HCT116 (cell line): Measurements from ENCODE around the gene SLC38A6. TPM values are rescaled to one million over a fixed set of nuclear protein-coding genes. Genes with fewer than 3 reads are reported as not detected.

Experiments used
- ATAC-seq: fragments of 200-7000 bp; cut with Tn5 transposase; 2 replicates; pipeline ENCODE4 v1.9.1; 2020; ENCODE audit warnings: mild to moderate bottlenecking, moderate library complexity
- BruUV-seq: library from RNA; stranded (reverse); fragments of 400-500 nt; replicated peaks from 2 replicates; lab custom pipeline; 2021; lab: Mats Ljungman, UMichigan
- CTCF ChIA-PET: fragments of 300-600 bp; sonication (Branson Sonifier 250); formaldehyde crosslinking; loops from one replicate; lab custom pipeline; 2021; ENCODE audit warnings: antibody characterized with exemption; lab: Charles Lee
- POLR2A ChIA-PET: fragments of 300-600, 350-600 bp; sonication (Branson Sonifier 250); formaldehyde crosslinking; loops from one replicate; lab custom pipeline; 2021; ENCODE audit warnings: antibody characterized with exemption; lab: Charles Lee
- RAD21 ChIA-PET, 2 experiments: fragments of 300-600 bp; sonication (Branson Sonifier 250); formaldehyde crosslinking; loops; one replicate each; lab custom pipeline; 2023; ENCODE audit warnings: low total read pairs in 2 of 2; ENCODE audit not compliant: uncharacterized antibody in 2 of 2, unreplicated experiment in 2 of 2, low non-redundant PET in 1 of 2; lab: Charles Lee
- DNase-seq: peaks from one replicate; pipeline ENCODE4 v3.0.0-alpha.2; 2010; ENCODE audit warnings: low read depth, low spot score
- H2AFZ ChIP-seq: fragments of 200-600 bp; shearing (Covaris generic), sonication (generic); 2 replicates; pipeline ENCODE4 v1.6.1; 2017; ENCODE audit warnings: low read depth, mixed run types, mixed read lengths, antibody characterized with exemption, low read length; ENCODE audit not compliant: poor library complexity, severe bottlenecking
- H3K27ac ChIP-seq: 2 replicates; pipeline ENCODE4 v1.5.1; 2012; ENCODE audit warnings: low read depth, low read length
- H3K27me3 ChIP-seq: fragments of 200-600 bp; sonication (generic); 2 replicates; pipeline ENCODE4 v1.6.1; 2016; ENCODE audit warnings: mixed run types, low read length, mixed read lengths; ENCODE audit not compliant: insufficient read depth
- H3K36me3 ChIP-seq, 2 experiments: fragments of 200-500 bp in 1 of 2; fragments of 200-600 bp in 1 of 2; sonication (Bioruptor generic) in 1 of 2; sonication (generic) in 1 of 2; 2 replicates each; pipeline versions ENCODE4 v1.5.1 to v1.6.1; 2014 to 2016; ENCODE audit warnings: low read length in 2 of 2, inconsistent platforms in 1 of 2, mixed read lengths in 1 of 2, mixed run types in 1 of 2; ENCODE audit not compliant: insufficient read depth in 2 of 2, control insufficient read depth in 1 of 2
- H3K4me1 ChIP-seq, 2 experiments: fragments of 200-600 bp in 1 of 2; sonication (generic) in 1 of 2; 2 replicates each; pipeline versions ENCODE4 v1.5.1 to v1.6.1; 2012 to 2017; ENCODE audit warnings: low read length in 2 of 2, inconsistent platforms in 1 of 2, mild to moderate bottlenecking in 1 of 2, mixed read lengths in 1 of 2, mixed run types in 1 of 2, moderate library complexity in 1 of 2; ENCODE audit not compliant: insufficient read depth in 2 of 2, control insufficient read depth in 1 of 2
- H3K4me2 ChIP-seq: fragments of 200-600 bp; sonication (generic); 2 replicates; pipeline ENCODE4 v1.6.1; 2017; ENCODE audit warnings: mixed run types, low read length, mixed read lengths
- H3K4me3 ChIP-seq, 2 experiments: fragments of 200-600 bp in 1 of 2; sonication (generic) in 1 of 2; replicated peaks in 1 of 2; 2 replicates each; pipeline ENCODE4 v1.5.1; 2011 to 2016; ENCODE audit warnings: low read length in 2 of 2, control low read depth in 1 of 2, low read depth in 1 of 2, mild to moderate bottlenecking in 1 of 2, mixed read lengths in 1 of 2, mixed run types in 1 of 2
- H3K79me2 ChIP-seq: fragments of 200-600 bp; sonication (generic); 2 replicates; pipeline ENCODE4 v1.6.1; 2017; ENCODE audit warnings: mild to moderate bottlenecking, mixed run types, low read length, moderate library complexity, mixed read lengths; ENCODE audit not compliant: insufficient read depth
- H3K9ac ChIP-seq: fragments of 200-600 bp; sonication (generic); 2 replicates; pipeline ENCODE4 v1.6.1; 2016; ENCODE audit warnings: low read length, mixed read lengths
- H3K9me2 ChIP-seq: fragments of 200-600 bp; sonication (generic), shearing (Covaris generic); 2 replicates; pipeline ENCODE4 v1.6.1; 2017; ENCODE audit warnings: mixed run types, mild to moderate bottlenecking, moderate library complexity; ENCODE audit not compliant: insufficient read depth
- H3K9me3 ChIP-seq, 2 experiments: fragments of 200-500 bp in 1 of 2; fragments of 200-600 bp in 1 of 2; sonication (Bioruptor generic) in 1 of 2; sonication (generic) in 1 of 2; 2 replicates each; pipeline ENCODE4 v1.6.1; 2014 to 2017; ENCODE audit warnings: low read length in 2 of 2, mixed read lengths in 2 of 2, inconsistent platforms in 1 of 2, low read depth in 1 of 2, mild to moderate bottlenecking in 1 of 2, mixed run types in 1 of 2, moderate library complexity in 1 of 2; ENCODE audit not compliant: control insufficient read depth in 1 of 2, insufficient read depth in 1 of 2
- H4K20me1 ChIP-seq: fragments of 200-600 bp; sonication (generic), shearing (Covaris generic); 2 replicates; pipeline ENCODE4 v1.6.1; 2017; ENCODE audit warnings: mixed run types, mild to moderate bottlenecking, moderate library complexity; ENCODE audit not compliant: insufficient read depth
- CBX3 ChIP-seq: IDR thresholded peaks from 2 replicates; pipeline ENCODE4 v1.6.1; 2012; ENCODE audit warnings: low read depth
- CEBPB ChIP-seq: IDR thresholded peaks from 2 replicates; pipeline ENCODE4 v1.6.1; 2012; ENCODE audit warnings: low read depth
- EZH2 ChIP-seq: fragments of 200-600 bp; sonication (generic); IDR thresholded peaks from 2 replicates; pipeline ENCODE4 v1.6.1; 2017; ENCODE audit warnings: antibody characterized with exemption, mixed run types
- EZH2phosphoT487 ChIP-seq: fragments of 200-600 bp; IDR thresholded peaks from 2 replicates; pipeline ENCODE4 v1.6.1; 2018; ENCODE audit warnings: antibody characterized with exemption, borderline replicate concordance
- FOSL1 ChIP-seq: IDR thresholded peaks from 2 replicates; pipeline ENCODE4 v1.6.1; 2012; ENCODE audit warnings: low read depth
- JUND ChIP-seq: IDR thresholded peaks from 2 replicates; pipeline ENCODE4 v1.6.1; 2012
- POLR2AphosphoS5 ChIP-seq: IDR thresholded peaks from 2 replicates; pipeline ENCODE4 v1.6.1; 2011; ENCODE audit warnings: mild to moderate bottlenecking, low read depth, low read length, moderate library complexity
- RAD21 ChIP-seq: IDR thresholded peaks from 2 replicates; pipeline ENCODE4 v1.6.1; 2012; ENCODE audit warnings: low read depth, mild to moderate bottlenecking
- SP1 ChIP-seq: IDR thresholded peaks from 2 replicates; pipeline ENCODE4 v1.6.1; 2012; ENCODE audit warnings: low read depth
- SRF ChIP-seq: IDR thresholded peaks from 2 replicates; pipeline ENCODE4 v1.6.1; 2012; ENCODE audit warnings: low read depth
- TCF7L2 ChIP-seq: IDR thresholded peaks from 2 replicates; pipeline ENCODE4 v1.7.0; 2011; ENCODE audit warnings: borderline replicate concordance, inconsistent platforms; ENCODE audit not compliant: insufficient read depth, insufficient read length; ENCODE audit errors: extremely low read depth
- YY1 ChIP-seq: IDR thresholded peaks from 2 replicates; pipeline ENCODE4 v1.6.1; 2011; ENCODE audit warnings: low read length, low read depth, moderate library complexity, mild to moderate bottlenecking; ENCODE audit not compliant: insufficient replicate concordance; ENCODE audit errors: extremely low read depth
- ZFX ChIP-seq: fragments of 450-650 bp; IDR thresholded peaks from 2 replicates; pipeline ENCODE4 v1.6.1; 2017
- intact Hi-C: fragments of 100-400 bp; cut with micrococcal nuclease; formaldehyde crosslinking; loops from 2 replicates; pipeline ENCODE4 v1.10.0; 2022
- total RNA-seq: library from RNA; stranded (reverse); gene quantifications from one replicate; pipeline ENCODE4 v1.2.1, GENCODE V29; 2021; ENCODE audit not compliant: unreplicated experiment
- TF ChIP-seq, protein P1 (sequence below), 3 experiments: fragments of 200-600 bp in 1 of 3; sonication (generic) in 1 of 3; IDR thresholded peaks in 2 of 3; conservative IDR thresholded peaks in 1 of 3; 2 replicates each; pipeline ENCODE4 v1.5.1; 2012 to 2017; ENCODE audit warnings: low read depth in 2 of 3, low read length in 2 of 3, antibody characterized with exemption in 1 of 3, borderline replicate concordance in 1 of 3, control low read depth in 1 of 3, mild to moderate bottlenecking in 1 of 3, mixed read lengths in 1 of 3, mixed run types in 1 of 3, moderate library complexity in 1 of 3; ENCODE audit not compliant: insufficient read depth in 1 of 3
- TF ChIP-seq, protein P2 (sequence below): IDR thresholded peaks from 2 replicates; pipeline ENCODE4 v1.6.1; 2011; ENCODE audit warnings: mild to moderate bottlenecking, low read length, moderate library complexity; ENCODE audit not compliant: insufficient replicate concordance; ENCODE audit errors: extremely low read depth
- TF ChIP-seq, protein P3 (sequence below): IDR thresholded peaks from 2 replicates; pipeline ENCODE4 v1.6.1; 2012; ENCODE audit warnings: low read depth

The SLC38A6 gene
- total RNA-seq, 1 experiment from 2014 or later, result 9.5 TPM

DNA sequence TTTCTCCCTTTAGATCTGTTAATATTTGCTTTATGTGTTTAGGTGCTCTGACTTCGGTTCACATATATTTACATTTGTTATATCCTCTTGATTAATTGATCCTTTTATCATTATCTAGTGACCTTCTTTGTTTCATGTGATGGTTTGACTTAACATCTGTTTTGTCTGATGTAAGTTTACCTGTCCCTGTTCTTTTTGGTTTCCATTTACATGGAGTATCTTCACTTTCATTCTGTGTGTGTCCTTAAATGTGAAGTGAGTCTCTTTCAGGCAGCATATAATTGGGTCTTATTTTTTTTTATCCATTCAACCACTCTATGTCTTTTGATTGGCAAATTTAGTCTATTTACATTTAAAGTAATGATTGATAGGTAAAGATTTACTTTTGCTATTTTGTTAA, 24.4 kb upstream of the SLC38A6 start:
- Histone ChIP-seq H3K4me1 (no peaks in the 10 kb centered on the region), H2AFZ (no peak overlapping the region), H3K4me3 (no peak overlapping the region), H3K4me2 (no peak overlapping the region), H3K9ac (no peak overlapping the region), H3K36me3 (no peaks in the 10 kb centered on the region; a peak in 1 of 4 replicates), H3K27ac (no peak overlapping the region), H3K9me2 (no peaks in the 10 kb centered on the region)
- RAD21 ChIA-PET, result no interaction called here
- CTCF ChIA-PET, result no interaction called here
- DNase-seq (no peak), ATAC-seq (no peak)
- BruUV-seq, result no TSS peak
- TF ChIP-seq EZH2phosphoT487 (no peak), TCF7L2 (no peak), EZH2 (no peak), RAD21 (no peak), CBX3 (no peak), POLR2AphosphoS5 (no peak), SP1 (no peak), YY1 (no peak), SRF (no peak), CEBPB (no peak), JUND (no peak), FOSL1 (no peak), ZFX (no peak)
- TF ChIP-seq, protein P1, sequence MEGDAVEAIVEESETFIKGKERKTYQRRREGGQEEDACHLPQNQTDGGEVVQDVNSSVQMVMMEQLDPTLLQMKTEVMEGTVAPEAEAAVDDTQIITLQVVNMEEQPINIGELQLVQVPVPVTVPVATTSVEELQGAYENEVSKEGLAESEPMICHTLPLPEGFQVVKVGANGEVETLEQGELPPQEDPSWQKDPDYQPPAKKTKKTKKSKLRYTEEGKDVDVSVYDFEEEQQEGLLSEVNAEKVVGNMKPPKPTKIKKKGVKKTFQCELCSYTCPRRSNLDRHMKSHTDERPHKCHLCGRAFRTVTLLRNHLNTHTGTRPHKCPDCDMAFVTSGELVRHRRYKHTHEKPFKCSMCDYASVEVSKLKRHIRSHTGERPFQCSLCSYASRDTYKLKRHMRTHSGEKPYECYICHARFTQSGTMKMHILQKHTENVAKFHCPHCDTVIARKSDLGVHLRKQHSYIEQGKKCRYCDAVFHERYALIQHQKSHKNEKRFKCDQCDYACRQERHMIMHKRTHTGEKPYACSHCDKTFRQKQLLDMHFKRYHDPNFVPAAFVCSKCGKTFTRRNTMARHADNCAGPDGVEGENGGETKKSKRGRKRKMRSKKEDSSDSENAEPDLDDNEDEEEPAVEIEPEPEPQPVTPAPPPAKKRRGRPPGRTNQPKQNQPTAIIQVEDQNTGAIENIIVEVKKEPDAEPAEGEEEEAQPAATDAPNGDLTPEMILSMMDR (IDR thresholded peaks at IDR 0.05 in 2 of 3, conservative IDR thresholded peaks at IDR 0.05 in 1 of 3; ENCODE audit: borderline replicate concordance in 1 of 3, insufficient read depth in 1 of 3, low read depth in 2 of 3, low read length in 2 of 3), result no peak
- TF ChIP-seq, protein P2, sequence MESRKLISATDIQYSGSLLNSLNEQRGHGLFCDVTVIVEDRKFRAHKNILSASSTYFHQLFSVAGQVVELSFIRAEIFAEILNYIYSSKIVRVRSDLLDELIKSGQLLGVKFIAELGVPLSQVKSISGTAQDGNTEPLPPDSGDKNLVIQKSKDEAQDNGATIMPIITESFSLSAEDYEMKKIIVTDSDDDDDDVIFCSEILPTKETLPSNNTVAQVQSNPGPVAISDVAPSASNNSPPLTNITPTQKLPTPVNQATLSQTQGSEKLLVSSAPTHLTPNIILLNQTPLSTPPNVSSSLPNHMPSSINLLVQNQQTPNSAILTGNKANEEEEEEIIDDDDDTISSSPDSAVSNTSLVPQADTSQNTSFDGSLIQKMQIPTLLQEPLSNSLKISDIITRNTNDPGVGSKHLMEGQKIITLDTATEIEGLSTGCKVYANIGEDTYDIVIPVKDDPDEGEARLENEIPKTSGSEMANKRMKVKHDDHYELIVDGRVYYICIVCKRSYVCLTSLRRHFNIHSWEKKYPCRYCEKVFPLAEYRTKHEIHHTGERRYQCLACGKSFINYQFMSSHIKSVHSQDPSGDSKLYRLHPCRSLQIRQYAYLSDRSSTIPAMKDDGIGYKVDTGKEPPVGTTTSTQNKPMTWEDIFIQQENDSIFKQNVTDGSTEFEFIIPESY, result no peak
- TF ChIP-seq, protein P3, sequence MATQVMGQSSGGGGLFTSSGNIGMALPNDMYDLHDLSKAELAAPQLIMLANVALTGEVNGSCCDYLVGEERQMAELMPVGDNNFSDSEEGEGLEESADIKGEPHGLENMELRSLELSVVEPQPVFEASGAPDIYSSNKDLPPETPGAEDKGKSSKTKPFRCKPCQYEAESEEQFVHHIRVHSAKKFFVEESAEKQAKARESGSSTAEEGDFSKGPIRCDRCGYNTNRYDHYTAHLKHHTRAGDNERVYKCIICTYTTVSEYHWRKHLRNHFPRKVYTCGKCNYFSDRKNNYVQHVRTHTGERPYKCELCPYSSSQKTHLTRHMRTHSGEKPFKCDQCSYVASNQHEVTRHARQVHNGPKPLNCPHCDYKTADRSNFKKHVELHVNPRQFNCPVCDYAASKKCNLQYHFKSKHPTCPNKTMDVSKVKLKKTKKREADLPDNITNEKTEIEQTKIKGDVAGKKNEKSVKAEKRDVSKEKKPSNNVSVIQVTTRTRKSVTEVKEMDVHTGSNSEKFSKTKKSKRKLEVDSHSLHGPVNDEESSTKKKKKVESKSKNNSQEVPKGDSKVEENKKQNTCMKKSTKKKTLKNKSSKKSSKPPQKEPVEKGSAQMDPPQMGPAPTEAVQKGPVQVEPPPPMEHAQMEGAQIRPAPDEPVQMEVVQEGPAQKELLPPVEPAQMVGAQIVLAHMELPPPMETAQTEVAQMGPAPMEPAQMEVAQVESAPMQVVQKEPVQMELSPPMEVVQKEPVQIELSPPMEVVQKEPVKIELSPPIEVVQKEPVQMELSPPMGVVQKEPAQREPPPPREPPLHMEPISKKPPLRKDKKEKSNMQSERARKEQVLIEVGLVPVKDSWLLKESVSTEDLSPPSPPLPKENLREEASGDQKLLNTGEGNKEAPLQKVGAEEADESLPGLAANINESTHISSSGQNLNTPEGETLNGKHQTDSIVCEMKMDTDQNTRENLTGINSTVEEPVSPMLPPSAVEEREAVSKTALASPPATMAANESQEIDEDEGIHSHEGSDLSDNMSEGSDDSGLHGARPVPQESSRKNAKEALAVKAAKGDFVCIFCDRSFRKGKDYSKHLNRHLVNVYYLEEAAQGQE, result no peak
- TF ChIP-seq, all 23 proteins: peak for 0
- H3K79me2 ChIP-seq, result no peaks in the 10 kb centered on the region
- POLR2A ChIA-PET, result no interaction called here
- no peaks in the 10 kb centered on the region for H3K27me3 ChIP-seq
- intact Hi-C loops, result no loop called here
- H4K20me1 ChIP-seq, result no peaks in the 10 kb centered on the region
- no peaks in the 10 kb centered on the region; a peak in 1 of 4 replicates for H3K9me3 ChIP-seq
